T-helper 1 cell (primary cell): Measurements from ENCODE around the gene PTH1R.

Experiments
- DNase-seq, 5 donors: peaks; one replicate each; pipeline ENCODE4 v3.0.0-alpha.2; 2012 to 2020
- total RNA-seq, 4 donors: gene quantifications; one replicate each; lab custom pipeline; 2026; lab: John Stamatoyannopoulos, UW

PTH1R gene
- 0 reads per million in 4 donors for total RNA-seq

- DNase-seq: no peak
Measured at GRCh38 chr3:46877406-46878125, at the start of gene PTH1R. PTH1R (plus strand) TSS chr3:46877721; CDS start chr3:46883560, 5,839 bp downstream.

- DNase-seq: no peak
Measured at GRCh38 chr3:46829699-46830208, 47.8 kb upstream of the PTH1R start.

- no peak for DNase-seq
Measured at GRCh38 chr3:46830801-46831200, 46.7 kb upstream of the PTH1R start.

GRCh38 chr3:46831316-46831715 lies 46.2 kb upstream of the PTH1R start:
- no peak for DNase-seq

GRCh38 chr3:46831841-46832240 lies 45.7 kb upstream of the PTH1R start:
- no peak for DNase-seq

- DNase-seq: no peak
Measured at GRCh38 chr3:46833346-46834300, 43.9 kb upstream of the PTH1R start.

GRCh38 chr3:46835054-46835453 lies 42.5 kb upstream of the PTH1R start:
- no peak for DNase-seq

GRCh38 chr3:46835491-46835890 lies 42.0 kb upstream of the PTH1R start:
- no peak for DNase-seq

GRCh38 chr3:46838301-46838700 lies 39.2 kb upstream of the PTH1R start:
- no peak for DNase-seq

- DNase-seq: no peak
Measured at GRCh38 chr3:46840491-46840890, 37.0 kb upstream of the PTH1R start.

- DNase-seq: no peak
Measured at GRCh38 chr3:46843508-46843907, 34.0 kb upstream of the PTH1R start.

- DNase-seq: no peak
Measured at GRCh38 chr3:46844397-46844796, 33.1 kb upstream of the PTH1R start.

GRCh38 chr3:46844881-46845312 lies 32.6 kb upstream of the PTH1R start:
- no peak for DNase-seq

GRCh38 chr3:46845397-46845859 lies 32.1 kb upstream of the PTH1R start:
- DNase-seq: no peak

- DNase-seq: peak; percentile 56 to 75 (median 72)
Measured at GRCh38 chr3:46845860-46846623, 31.5 kb upstream of the PTH1R start.

GRCh38 chr3:46846624-46847542 lies 30.6 kb upstream of the PTH1R start:
- DNase-seq: no peak

GRCh38 chr3:46847744-46848143 lies 29.8 kb upstream of the PTH1R start:
- DNase-seq: no peak

GRCh38 chr3:46848271-46849044 lies 29.1 kb upstream of the PTH1R start:
- peak in 1 of 5 donors; percentile 16 for DNase-seq

GRCh38 chr3:46849045-46849631 lies 28.4 kb upstream of the PTH1R start:
- DNase-seq: no peak
